ENCODE data around the gene MAL. TPM values are rescaled to one million over a fixed set of nuclear protein-coding genes. Genes with fewer than 3 reads are reported as not detected.

The MAL gene
- total and polyA plus RNA-seq, 2 of the 13 experiments (the other 11 are each of a cell fraction or from before 2014, with no cell fraction given): not detected

GRCh38 chr2:95060446-95061118 is 35.1 kb downstream of the MAL start (continued):
- TF ChIP-seq HNF4G (IDR thresholded peaks at IDR 0.05; ENCODE audit: borderline replicate concordance, low read depth, low read length): peak; percentile 72
- 0 out of 2 replicates have a peak, but pooled peaks have one; percentile 14 for TF ChIP-seq HNF4G (CRISPR knock-in tag; IDR thresholded peaks at IDR 0.05; ENCODE audit: borderline replicate concordance, low read depth)
- peak; percentile 60; the same call in 1 of the 2 replicates for TF ChIP-seq ZNF644 (CRISPR knock-in tag; IDR thresholded peaks at IDR 0.05; ENCODE audit: low read depth)
- no peak for TF ChIP-seq PAF1 (CRISPR knock-in tag; IDR thresholded peaks at IDR 0.05)
- TF ChIP-seq RBFOX2 (IDR thresholded peaks at IDR 0.05; ENCODE audit: low read depth, low read length): peak; percentile 60; the same call in 1 of the 2 replicates
- peak; percentile 42; the same call in 1 of the 2 replicates for TF ChIP-seq MXD4 (CRISPR knock-in tag; IDR thresholded peaks at IDR 0.05)
- TF ChIP-seq, protein P1, sequence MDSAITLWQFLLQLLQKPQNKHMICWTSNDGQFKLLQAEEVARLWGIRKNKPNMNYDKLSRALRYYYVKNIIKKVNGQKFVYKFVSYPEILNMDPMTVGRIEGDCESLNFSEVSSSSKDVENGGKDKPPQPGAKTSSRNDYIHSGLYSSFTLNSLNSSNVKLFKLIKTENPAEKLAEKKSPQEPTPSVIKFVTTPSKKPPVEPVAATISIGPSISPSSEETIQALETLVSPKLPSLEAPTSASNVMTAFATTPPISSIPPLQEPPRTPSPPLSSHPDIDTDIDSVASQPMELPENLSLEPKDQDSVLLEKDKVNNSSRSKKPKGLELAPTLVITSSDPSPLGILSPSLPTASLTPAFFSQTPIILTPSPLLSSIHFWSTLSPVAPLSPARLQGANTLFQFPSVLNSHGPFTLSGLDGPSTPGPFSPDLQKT (CRISPR knock-in tag; IDR thresholded peaks at IDR 0.05; ENCODE audit: borderline replicate concordance): no peak
- no peak for TF ChIP-seq TBL1XR1 (IDR thresholded peaks at IDR 0.05; ENCODE audit: borderline replicate concordance, low read length, partially characterized antibody)
- TF ChIP-seq CBX5 (CRISPR knock-in tag; IDR thresholded peaks at IDR 0.05; ENCODE audit: borderline replicate concordance): peak; percentile 37; the same call in 1 of the 2 replicates
- TF ChIP-seq SALL1 (CRISPR knock-in tag; IDR thresholded peaks at IDR 0.05): peak; percentile 29
- TF ChIP-seq HDAC2 (CRISPR knock-in tag; IDR thresholded peaks at IDR 0.05): peak; percentile 58; the same call in 1 of the 2 replicates
- 0 out of 2 replicates have a peak, but pooled peaks have one; percentile 15 for TF ChIP-seq ZNF629 (CRISPR knock-in tag; conservative IDR thresholded peaks at IDR 0.05)
- TF ChIP-seq, protein P2, sequence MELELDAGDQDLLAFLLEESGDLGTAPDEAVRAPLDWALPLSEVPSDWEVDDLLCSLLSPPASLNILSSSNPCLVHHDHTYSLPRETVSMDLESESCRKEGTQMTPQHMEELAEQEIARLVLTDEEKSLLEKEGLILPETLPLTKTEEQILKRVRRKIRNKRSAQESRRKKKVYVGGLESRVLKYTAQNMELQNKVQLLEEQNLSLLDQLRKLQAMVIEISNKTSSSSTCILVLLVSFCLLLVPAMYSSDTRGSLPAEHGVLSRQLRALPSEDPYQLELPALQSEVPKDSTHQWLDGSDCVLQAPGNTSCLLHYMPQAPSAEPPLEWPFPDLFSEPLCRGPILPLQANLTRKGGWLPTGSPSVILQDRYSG (CRISPR knock-in tag; IDR thresholded peaks at IDR 0.05): no peak
- TF ChIP-seq POLR2A (IDR thresholded peaks at IDR 0.05; ENCODE audit: insufficient read depth in 1 of 2, low read depth in 2 of 2, low read length in 2 of 2): 0 out of 4 replicates have a peak, but pooled peaks of 1 of the 2 experiments have one; percentile 28
- TF ChIP-seq BCLAF1 (IDR thresholded peaks at IDR 0.05): no peak
- TF ChIP-seq POLR2G (IDR thresholded peaks at IDR 0.05; ENCODE audit: low read depth, low read length): peak; percentile 66
- TF ChIP-seq ZNF124 (CRISPR knock-in tag; IDR thresholded peaks at IDR 0.05): no peak
- no peak for TF ChIP-seq MAFK (conservative IDR thresholded peaks at IDR 0.05 in 1 of 2, IDR thresholded peaks at IDR 0.05 in 1 of 2; ENCODE audit: low read length in 2 of 2)
- TF ChIP-seq, protein P3, sequence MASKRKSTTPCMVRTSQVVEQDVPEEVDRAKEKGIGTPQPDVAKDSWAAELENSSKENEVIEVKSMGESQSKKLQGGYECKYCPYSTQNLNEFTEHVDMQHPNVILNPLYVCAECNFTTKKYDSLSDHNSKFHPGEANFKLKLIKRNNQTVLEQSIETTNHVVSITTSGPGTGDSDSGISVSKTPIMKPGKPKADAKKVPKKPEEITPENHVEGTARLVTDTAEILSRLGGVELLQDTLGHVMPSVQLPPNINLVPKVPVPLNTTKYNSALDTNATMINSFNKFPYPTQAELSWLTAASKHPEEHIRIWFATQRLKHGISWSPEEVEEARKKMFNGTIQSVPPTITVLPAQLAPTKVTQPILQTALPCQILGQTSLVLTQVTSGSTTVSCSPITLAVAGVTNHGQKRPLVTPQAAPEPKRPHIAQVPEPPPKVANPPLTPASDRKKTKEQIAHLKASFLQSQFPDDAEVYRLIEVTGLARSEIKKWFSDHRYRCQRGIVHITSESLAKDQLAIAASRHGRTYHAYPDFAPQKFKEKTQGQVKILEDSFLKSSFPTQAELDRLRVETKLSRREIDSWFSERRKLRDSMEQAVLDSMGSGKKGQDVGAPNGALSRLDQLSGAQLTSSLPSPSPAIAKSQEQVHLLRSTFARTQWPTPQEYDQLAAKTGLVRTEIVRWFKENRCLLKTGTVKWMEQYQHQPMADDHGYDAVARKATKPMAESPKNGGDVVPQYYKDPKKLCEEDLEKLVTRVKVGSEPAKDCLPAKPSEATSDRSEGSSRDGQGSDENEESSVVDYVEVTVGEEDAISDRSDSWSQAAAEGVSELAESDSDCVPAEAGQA (IDR thresholded peaks at IDR 0.05; ENCODE audit: low read depth): no peak
- TF ChIP-seq, protein P3 (CRISPR knock-in tag; IDR thresholded peaks at IDR 0.05; ENCODE audit: borderline replicate concordance): no peak

Data from HepG2 (cell line).